ENCODE results near the gene MFAP4. TPM values are rescaled to one million over a fixed set of nuclear protein-coding genes. Genes with fewer than 3 reads are reported as not detected.

The MFAP4 gene
- total and polyA plus RNA-seq, 3 experiments from 2014 or later: not detected

DNA sequence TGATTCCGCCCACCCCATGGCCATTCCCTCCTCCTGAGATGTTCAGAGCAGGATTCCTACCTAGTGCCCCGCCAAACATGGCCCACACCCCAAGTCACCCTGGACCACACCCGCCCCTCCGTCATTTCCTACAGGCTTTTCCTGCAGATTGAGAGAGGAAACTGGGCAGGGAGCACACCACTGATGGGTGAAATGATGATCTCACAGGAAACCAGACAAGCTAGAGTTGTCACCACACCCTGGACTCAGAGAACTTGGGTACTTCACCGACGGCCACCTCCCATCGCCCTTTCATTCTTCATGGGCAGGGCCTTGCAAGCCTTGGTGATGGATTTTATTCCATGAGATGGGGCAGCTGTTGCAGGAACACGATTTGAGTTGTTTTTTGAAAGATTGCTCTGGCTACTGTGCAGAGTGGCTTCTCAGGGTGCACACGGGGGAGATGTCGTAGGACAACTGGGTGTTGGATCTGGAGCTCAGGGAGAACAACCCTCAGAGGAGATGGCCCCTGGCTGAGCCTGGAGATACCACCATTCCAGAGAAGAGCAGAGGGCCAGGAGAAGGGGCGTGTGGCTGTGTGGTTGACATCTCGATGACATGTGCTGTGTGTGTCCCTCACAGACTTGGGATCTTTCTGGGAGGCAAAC, 17.0 kb downstream of the MFAP4 start:
- peak overlapping the region; percentile 85 to 96 (median 95) for H3K27ac Mint-ChIP-seq
- H3K4me1 ChIP-seq (ENCODE audit: insufficient read depth, low read length): peaks cover 44% of the 10 kb centered on the region
- H3K4me3 Mint-ChIP-seq: peak overlapping the region; percentile 45 to 85 (median 83)
- no peaks in the 10 kb centered on the region for H3K27me3 ChIP-seq (ENCODE audit: insufficient read depth, low read length, poor library complexity, severe bottlenecking)
- peak in 4 of 5 donors; percentile 13 to 66 (median 36) for DNase-seq
- CTCF ChIA-PET: interaction anchor here (1.2 to 3.7 kb wide), 2 partner anchors 32 to 77 kb away, joined by 4 to 15 read pairs; no protein-coding TSS in a partner anchor
- no peaks in the 10 kb centered on the region for H3K36me3 ChIP-seq (ENCODE audit: insufficient read depth, low read length)
- no peaks in the 10 kb centered on the region for H3K36me3 Mint-ChIP-seq
- H3K27me3 Mint-ChIP-seq: peaks cover 0 to 2% of the 10 kb centered on the region in 2 donors
- H3K9me3 Mint-ChIP-seq: no peaks in the 10 kb centered on the region
- POLR2A ChIA-PET: interaction anchor here (1.7 kb wide), 1 partner anchor 8 kb away, joined by 5 read pairs; the partner anchor contains the start of gene MAPK7
- H3K27ac ChIP-seq (ENCODE audit: low read depth, low read length): no peak overlapping the region
- H3K9me3 ChIP-seq (ENCODE audit: low read length): no peaks in the 10 kb centered on the region
- H3K4me1 Mint-ChIP-seq: peaks cover 47 to 52% (median 50%) of the 10 kb centered on the region in 3 donors
- peak overlapping the region; percentile 3 for H3K4me3 ChIP-seq (ENCODE audit: low read length)

- H3K36me3 ChIP-seq (ENCODE audit: insufficient read depth, low read length): no peaks in the 10 kb centered on the region
- no peak overlapping the region for H3K4me3 ChIP-seq (ENCODE audit: low read length)
- ChIA-PET CTCF (interaction anchor here (0.8 to 3.7 kb wide), 3 partner anchors 8 to 78 kb away, joined by 3 to 15 read pairs (median 4); partner anchors contain the start of gene MAPK7), POLR2A (interaction anchor here (1.7 kb wide), 1 partner anchor 9 kb away, joined by 5 read pairs; the partner anchor contains the start of gene MAPK7)
- Mint-ChIP-seq H3K4me1 (peaks cover 44 to 46% (median 46%) of the 10 kb centered on the region in 3 donors), H3K9me3 (no peaks in the 10 kb centered on the region), H3K4me3 (peak overlapping the region; percentile 20 to 85 (median 72)), H3K36me3 (no peaks in the 10 kb centered on the region), H3K27me3 (peaks cover 0 to 2% of the 10 kb centered on the region in 2 donors), H3K27ac (peak overlapping the region; percentile 15 to 96 (median 92))
- peaks cover 44% of the 10 kb centered on the region for H3K4me1 ChIP-seq (ENCODE audit: insufficient read depth, low read length)
- no peaks in the 10 kb centered on the region for H3K27me3 ChIP-seq (ENCODE audit: insufficient read depth, low read length, poor library complexity, severe bottlenecking)
- H3K27ac ChIP-seq (ENCODE audit: low read depth, low read length): no peak overlapping the region
- no peaks in the 10 kb centered on the region for H3K9me3 ChIP-seq (ENCODE audit: low read length)
- peak in 1 of 5 donors; percentile 39 for DNase-seq
Observed at GRCh38 chr17:19369107-19369778, 17.7 kb downstream of the MFAP4 start.

- peak in 1 of 5 donors; percentile 13 for DNase-seq
- Histone ChIP-seq H3K9me3 (ENCODE audit: low read length) (no peaks in the 10 kb centered on the region), H3K27me3 (ENCODE audit: insufficient read depth, low read length, poor library complexity, severe bottlenecking) (no peaks in the 10 kb centered on the region), H3K4me1 (ENCODE audit: insufficient read depth, low read length) (peaks cover 44% of the 10 kb centered on the region), H3K4me3 (ENCODE audit: low read length) (no peak overlapping the region), H3K27ac (ENCODE audit: low read depth, low read length) (no peak overlapping the region), H3K36me3 (ENCODE audit: insufficient read depth, low read length) (no peaks in the 10 kb centered on the region)
- H3K27me3 Mint-ChIP-seq: peaks cover 0 to 2% of the 10 kb centered on the region in 2 donors
- ChIA-PET POLR2A (no interaction called here), CTCF (interaction anchor here (0.8 to 3.7 kb wide), 2 partner anchors 10 to 79 kb away, joined by 3 to 15 read pairs; partner anchors contain the start of gene MAPK7)
- H3K9me3 Mint-ChIP-seq: no peaks in the 10 kb centered on the region
- H3K27ac Mint-ChIP-seq: peak overlapping the region in 7 of 8 donors; percentile 4 to 96 (median 58)
- no peaks in the 10 kb centered on the region for H3K36me3 Mint-ChIP-seq
- H3K4me1 Mint-ChIP-seq: peaks cover 41 to 46% (median 43%) of the 10 kb centered on the region in 3 donors
- no peak overlapping the region for H3K4me3 Mint-ChIP-seq
Observed at GRCh38 chr17:19368229-19368628, 18.8 kb downstream of the MFAP4 start.

DNA sequence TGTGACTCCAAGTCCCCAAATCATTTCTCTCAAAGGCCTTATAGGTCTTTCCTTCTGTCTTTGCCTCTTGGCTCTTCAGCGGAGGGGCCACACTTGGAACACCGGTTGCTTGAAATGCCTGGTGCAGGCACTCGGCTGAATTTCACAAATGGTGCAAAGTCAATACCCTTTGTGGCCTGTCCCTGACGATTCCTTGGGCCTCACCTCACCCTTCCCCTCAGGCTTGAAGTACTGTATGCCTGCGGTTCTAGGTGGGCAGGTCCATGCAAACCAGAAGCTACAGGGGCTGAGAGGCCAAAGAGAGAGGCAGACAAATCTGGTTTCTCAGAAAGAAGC, 20.4 kb downstream of the MFAP4 start:
- POLR2A ChIA-PET: no interaction called here
- peaks cover 35% of the 10 kb centered on the region for H3K4me1 ChIP-seq (ENCODE audit: insufficient read depth, low read length)
- CTCF ChIA-PET: interaction anchor here (0.7 to 8.0 kb wide), 3 partner anchors 11 to 81 kb away, joined by 3 to 152 read pairs (median 118); partner anchors contain the start of gene MAPK7
- no peaks in the 10 kb centered on the region for H3K27me3 ChIP-seq (ENCODE audit: insufficient read depth, low read length, poor library complexity, severe bottlenecking)
- peaks cover 0 to 2% of the 10 kb centered on the region in 2 donors for H3K27me3 Mint-ChIP-seq
- peaks cover 37 to 45% (median 40%) of the 10 kb centered on the region in 3 donors for H3K4me1 Mint-ChIP-seq
- no peaks in the 10 kb centered on the region for H3K9me3 Mint-ChIP-seq
- peak overlapping the region in 5 of 8 donors; percentile 32 to 77 (median 64) for H3K27ac Mint-ChIP-seq
- no peaks in the 10 kb centered on the region for H3K36me3 ChIP-seq (ENCODE audit: insufficient read depth, low read length)
- H3K36me3 Mint-ChIP-seq: peaks cover 0 to 2% (median 0%) of the 10 kb centered on the region in 3 donors
- no peak overlapping the region for H3K4me3 ChIP-seq (ENCODE audit: low read length)
- H3K27ac ChIP-seq (ENCODE audit: low read depth, low read length): no peak overlapping the region
- peak in 1 of 5 donors; percentile 12 for DNase-seq
- no peaks in the 10 kb centered on the region for H3K9me3 ChIP-seq (ENCODE audit: low read length)
- H3K4me3 Mint-ChIP-seq: no peak overlapping the region

DNA sequence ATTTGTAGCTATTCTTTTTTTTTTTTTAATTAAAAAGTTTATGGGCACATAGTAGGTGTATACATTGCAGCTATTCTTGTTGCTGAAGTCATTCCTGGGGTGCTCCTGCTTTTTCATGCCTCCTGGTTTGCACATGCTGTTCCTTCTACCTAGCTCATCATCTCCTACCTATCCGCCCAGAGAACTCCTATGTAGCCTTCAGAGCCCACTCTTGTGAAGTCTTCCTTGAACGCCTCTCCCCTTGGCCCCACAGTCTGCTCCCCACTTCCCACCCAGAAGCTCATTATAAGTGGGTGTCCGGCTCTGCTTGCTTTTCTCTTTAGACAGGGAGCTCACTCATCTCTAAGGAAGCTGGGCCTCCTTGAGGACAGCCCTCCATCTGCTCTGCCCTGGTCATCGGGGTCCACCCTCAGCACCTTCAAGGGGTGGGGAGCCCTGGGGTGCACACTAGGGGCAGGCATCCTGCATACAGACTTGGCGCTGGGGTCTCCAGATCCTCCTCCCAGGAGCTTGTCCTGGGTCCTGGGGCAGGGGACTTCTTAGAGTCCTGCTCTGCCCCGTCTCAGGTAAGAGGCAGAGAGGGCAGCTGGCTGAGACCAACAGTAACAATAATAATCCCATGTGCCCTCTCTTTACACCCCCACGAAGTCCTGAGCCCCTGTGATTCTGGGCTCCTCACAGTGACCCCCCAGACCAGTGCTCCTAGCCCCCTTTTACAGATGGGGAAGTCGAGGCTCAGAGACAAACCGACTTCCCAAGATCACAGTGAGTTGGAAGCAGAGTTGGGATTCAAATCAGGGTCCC, 21.0 kb downstream of the MFAP4 start:
- H3K27ac Mint-ChIP-seq: peak overlapping the region in 5 of 8 donors; percentile 20 to 72 (median 38)

DNA sequence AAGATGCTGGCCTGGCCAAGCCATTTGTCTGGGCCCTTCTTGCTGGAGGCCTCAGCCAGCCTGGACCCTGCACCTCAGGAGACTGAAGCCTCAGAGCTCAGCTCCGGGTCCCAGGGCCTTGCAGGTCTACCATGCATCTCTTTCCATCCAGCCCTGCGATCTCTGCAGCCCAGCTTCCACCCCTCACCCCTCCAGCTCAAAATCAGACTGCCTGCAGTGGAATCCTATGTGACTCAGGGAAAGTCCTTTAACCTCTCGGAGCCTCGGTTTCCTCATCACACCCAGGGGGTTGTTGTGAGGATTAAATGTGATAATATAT, 21.5 kb downstream of the MFAP4 start:
- CTCF ChIA-PET: interaction anchor here (1.3 to 8.0 kb wide), 4 partner anchors 11 to 401 kb away, joined by 5 to 152 read pairs (median 64); partner anchors contain the start of gene MAPK7
- Histone ChIP-seq H3K27ac (ENCODE audit: low read depth, low read length) (no peak overlapping the region), H3K4me1 (ENCODE audit: insufficient read depth, low read length) (peaks cover 24% of the 10 kb centered on the region), H3K27me3 (ENCODE audit: insufficient read depth, low read length, poor library complexity, severe bottlenecking) (no peaks in the 10 kb centered on the region), H3K9me3 (ENCODE audit: low read length) (no peaks in the 10 kb centered on the region), H3K4me3 (ENCODE audit: low read length) (no peak overlapping the region), H3K36me3 (ENCODE audit: insufficient read depth, low read length) (no peaks in the 10 kb centered on the region)
- Mint-ChIP-seq H3K36me3 (peaks cover 0 to 2% (median 0%) of the 10 kb centered on the region in 3 donors), H3K27me3 (peaks cover 0 to 2% of the 10 kb centered on the region in 2 donors), H3K27ac (peak overlapping the region in 2 of 8 donors; percentile 14 to 32), H3K4me3 (no peak overlapping the region), H3K4me1 (peaks cover 31 to 38% (median 32%) of the 10 kb centered on the region in 3 donors), H3K9me3 (no peaks in the 10 kb centered on the region)
- POLR2A ChIA-PET: no interaction called here
- peak in 1 of 5 donors; percentile 36 for DNase-seq

More for the DNA sequence above, 21.0 kb downstream of the MFAP4 start:
- no peaks in the 10 kb centered on the region for H3K9me3 Mint-ChIP-seq
- Histone ChIP-seq H3K4me3 (ENCODE audit: low read length) (no peak overlapping the region), H3K36me3 (ENCODE audit: insufficient read depth, low read length) (no peaks in the 10 kb centered on the region), H3K4me1 (ENCODE audit: insufficient read depth, low read length) (peaks cover 29% of the 10 kb centered on the region), H3K27ac (ENCODE audit: low read depth, low read length) (no peak overlapping the region), H3K27me3 (ENCODE audit: insufficient read depth, low read length, poor library complexity, severe bottlenecking) (no peaks in the 10 kb centered on the region), H3K9me3 (ENCODE audit: low read length) (no peaks in the 10 kb centered on the region)
- peaks cover 0 to 2% of the 10 kb centered on the region in 2 donors for H3K27me3 Mint-ChIP-seq
- peaks cover 0 to 2% (median 0%) of the 10 kb centered on the region in 3 donors for H3K36me3 Mint-ChIP-seq
- POLR2A ChIA-PET: no interaction called here
- peaks cover 37 to 44% (median 38%) of the 10 kb centered on the region in 3 donors for H3K4me1 Mint-ChIP-seq
- peak in 1 of 5 donors; percentile 27 for DNase-seq
- H3K4me3 Mint-ChIP-seq: peak overlapping the region in 2 of 7 donors; percentile 11 to 23
- CTCF ChIA-PET: interaction anchor here (0.7 to 8.0 kb wide), 4 partner anchors 11 to 400 kb away, joined by 3 to 152 read pairs (median 64); partner anchors contain the start of gene MAPK7

GRCh38 chr17:19364699-19365498, 22.1 kb downstream of the MFAP4 start:
- no peak overlapping the region for H3K4me3 ChIP-seq (ENCODE audit: low read length)
- ChIA-PET CTCF (interaction anchor here (1.3 to 8.0 kb wide), 4 partner anchors 11 to 402 kb away, joined by 5 to 152 read pairs (median 64); partner anchors contain the start of gene MAPK7), POLR2A (no interaction called here)
- H3K27ac ChIP-seq (ENCODE audit: low read depth, low read length): no peak overlapping the region
- H3K4me1 ChIP-seq (ENCODE audit: insufficient read depth, low read length): peaks cover 18% of the 10 kb centered on the region
- Mint-ChIP-seq H3K4me3 (no peak overlapping the region), H3K9me3 (no peaks in the 10 kb centered on the region), H3K27ac (no peak overlapping the region), H3K27me3 (peaks cover 0 to 2% of the 10 kb centered on the region in 2 donors), H3K36me3 (peaks cover 0 to 2% (median 0%) of the 10 kb centered on the region in 3 donors), H3K4me1 (peaks cover 25 to 33% (median 26%) of the 10 kb centered on the region in 3 donors)
- DNase-seq: peak in 1 of 5 donors; percentile 10
- no peaks in the 10 kb centered on the region for H3K27me3 ChIP-seq (ENCODE audit: insufficient read depth, low read length, poor library complexity, severe bottlenecking)
- no peaks in the 10 kb centered on the region for H3K9me3 ChIP-seq (ENCODE audit: low read length)
- no peaks in the 10 kb centered on the region for H3K36me3 ChIP-seq (ENCODE audit: insufficient read depth, low read length)

Measured in CD8-positive, alpha-beta memory T cell (primary cell).